K562 (cell line): ENCODE data around the gene GTF2H4. TPM values are rescaled to one million over a fixed set of nuclear protein-coding genes. Genes with fewer than 3 reads are reported as not detected.
A peak's percentile ranks its signal among the peaks of the same experiment; 100 is the strongest.

ENCODE experiments used
- ATAC-seq: fragments of 200-7000 bp; cut with Tn5 transposase; 3 replicates; pipeline ENCODE4 v1.9.1; 2020; ENCODE audit warnings: moderate library complexity
- BruUV-seq: library from RNA; stranded (reverse); fragments of 400-500 nt; replicated peaks from 2 replicates; lab custom pipeline; 2021; lab: Mats Ljungman, UMichigan
- CTCF ChIA-PET: fragments of 300-600 bp; formaldehyde crosslinking; extraction: SDS; loops from one replicate; lab custom pipeline; 2021; ENCODE audit warnings: low intra/inter-chr PET ratio; lab: Yijun Ruan, JAX
- POLR2A ChIA-PET: fragments of 300-600, 350-650 bp; sonication (Branson Sonifier 250); formaldehyde crosslinking; extraction: SDS; loops from one replicate; lab custom pipeline; 2021; ENCODE audit warnings: antibody characterized with exemption, inconsistent platforms; lab: Yijun Ruan, JAX
- DNase-seq, 4 experiments: peaks; one replicate each; pipeline versions ENCODE4 v3.0.0 to v3.0.0-alpha.2; 2011 to 2018; ENCODE audit warnings: low spot score in 3 of 4, mixed read lengths in 3 of 4; ENCODE audit errors: extremely low read depth in 1 of 4
- FAIRE-seq: peaks from 2 replicates; lab custom pipeline; 2011; peaks lifted over from hg19 to GRCh38; lab: Jason Lieb, UNC
- H2AFZ ChIP-seq: 2 replicates; pipeline ENCODE4 v1.6.0; 2011; ENCODE audit warnings: low read depth, low read length, control low read depth, inconsistent platforms
- H3K27ac ChIP-seq: fragments of 200-600 bp; 3 replicates; pipeline ENCODE4 v1.8.0; 2011; ENCODE audit warnings: low read depth, mild to moderate bottlenecking, control low read depth, inconsistent platforms, low read length, moderate library complexity, mixed read lengths; ENCODE audit errors: extremely low read depth
- H3K27me3 ChIP-seq, 2 experiments: fragments of 300-600 bp in 1 of 2; 2 replicates in 1 of 2; 3 replicates in 1 of 2; pipeline versions ENCODE4 v1.6.0 to v1.8.0; 2011; ENCODE audit warnings: inconsistent platforms in 2 of 2, low read length in 2 of 2, mild to moderate bottlenecking in 1 of 2, mixed read lengths in 1 of 2, moderate library complexity in 1 of 2; ENCODE audit not compliant: control insufficient read depth in 2 of 2, insufficient read depth in 2 of 2
- H3K36me3 ChIP-seq: fragments of 300-600 bp; 3 replicates; pipeline ENCODE4 v1.8.0; 2011; ENCODE audit warnings: mild to moderate bottlenecking, low read length, inconsistent platforms; ENCODE audit not compliant: control insufficient read depth, insufficient read depth
- H3K4me1 ChIP-seq, 2 experiments: fragments of 200-600 bp in 1 of 2; replicated peaks in 1 of 2; 2 replicates in 1 of 2; 3 replicates in 1 of 2; pipeline versions ENCODE4 v1.5.1 to v1.8.0; 2011; ENCODE audit warnings: inconsistent platforms in 2 of 2, low read length in 2 of 2, mild to moderate bottlenecking in 1 of 2, mixed read lengths in 1 of 2, moderate library complexity in 1 of 2; ENCODE audit not compliant: control insufficient read depth in 2 of 2, insufficient read depth in 2 of 2
- H3K4me2 ChIP-seq: 2 replicates; pipeline ENCODE4 v1.6.1; 2011; ENCODE audit warnings: low read length, control low read depth, inconsistent platforms, mixed read lengths; ENCODE audit not compliant: insufficient read depth
- H3K4me3 ChIP-seq: fragments of 200-600 bp; sonication (generic), shearing (Covaris generic); 2 replicates; pipeline ENCODE4 v1.5.1; 2016; ENCODE audit warnings: control low read depth, inconsistent platforms
- H3K79me2 ChIP-seq: fragments of 200-600 bp; 3 replicates; pipeline ENCODE4 v1.8.0; 2011; ENCODE audit warnings: low read length, inconsistent platforms; ENCODE audit not compliant: control insufficient read depth, insufficient read depth
- H3K9ac ChIP-seq, 2 experiments: 2 replicates each; pipeline versions ENCODE4 v1.6.0 to v1.6.1; 2011; ENCODE audit warnings: low read depth in 2 of 2, low read length in 2 of 2, control low read depth in 1 of 2, inconsistent platforms in 1 of 2, mild to moderate bottlenecking in 1 of 2, mixed read lengths in 1 of 2; ENCODE audit not compliant: insufficient read depth in 1 of 2
- H3K9me1 ChIP-seq: one replicate; pipeline ENCODE4 v1.6.0; 2011; ENCODE audit warnings: inconsistent platforms, mild to moderate bottlenecking, low read length, moderate library complexity; ENCODE audit not compliant: control insufficient read depth, insufficient read depth
- H3K9me3 ChIP-seq: replicated peaks from 2 replicates; pipeline ENCODE4 v1.5.1; 2011; ENCODE audit warnings: low read depth, low read length, inconsistent platforms; ENCODE audit not compliant: control insufficient read depth, insufficient read depth
- H4K20me1 ChIP-seq: replicated peaks from 2 replicates; pipeline ENCODE4 v1.6.1; 2011; ENCODE audit warnings: low read length, inconsistent platforms, mixed read lengths; ENCODE audit not compliant: control insufficient read depth, insufficient read depth
- ATF3 ChIP-seq, 2 experiments: fragments of 450-650 bp in 1 of 2; sonication (generic) in 1 of 2; formaldehyde crosslinking in 1 of 2; IDR thresholded peaks in 1 of 2; conservative IDR thresholded peaks in 1 of 2; 2 replicates each; pipeline versions ENCODE4 v1.6.1 to v1.8.1; 2016 to 2023; ENCODE audit warnings: mild to moderate bottlenecking in 2 of 2, moderate library complexity in 2 of 2, inconsistent platforms in 1 of 2, missing genetic modification reagents in 1 of 2
- CBX3 ChIP-seq, 2 experiments: IDR thresholded peaks; 1 replicate in 1 of 2; 2 replicates in 1 of 2; pipeline ENCODE4 v1.6.1; 2012; ENCODE audit warnings: inconsistent platforms in 2 of 2, low read length in 2 of 2, borderline replicate concordance in 1 of 2, control low read depth in 1 of 2
- CEBPB ChIP-seq: fragments of 450-650 bp; IDR thresholded peaks from 2 replicates; pipeline ENCODE4 v1.6.1; 2016; ENCODE audit warnings: missing genetic modification characterization, missing compliant biosample characterization
- CEBPG ChIP-seq, 3 experiments: fragments of 200-800 bp in 1 of 3; sonication (Bioruptor generic) in 1 of 3; sonication (generic) in 1 of 3; formaldehyde crosslinking in 1 of 3; IDR thresholded peaks in 2 of 3; conservative IDR thresholded peaks in 1 of 3; 2 replicates each; pipeline versions ENCODE4 v1.6.1 to v1.8.0; 2016 to 2022; ENCODE audit warnings: missing compliant biosample characterization in 2 of 3, missing genetic modification characterization in 2 of 3, mild to moderate bottlenecking in 1 of 3, missing genetic modification reagents in 1 of 3
- FOXK2 ChIP-seq, 2 experiments: fragments of 450-650 bp; IDR thresholded peaks in 1 of 2; conservative IDR thresholded peaks in 1 of 2; 2 replicates each; pipeline ENCODE4 v1.6.1; 2016; ENCODE audit warnings: low read depth in 2 of 2, mild to moderate bottlenecking in 1 of 2
- HDGF ChIP-seq: fragments of 450-650 bp; IDR thresholded peaks from 2 replicates; pipeline ENCODE4 v1.6.1; 2016
- KLF1 ChIP-seq: fragments of 450-650 bp; IDR thresholded peaks from 2 replicates; pipeline ENCODE4 v1.6.1; 2016; ENCODE audit warnings: missing genetic modification characterization, missing compliant biosample characterization
- KLF10 ChIP-seq: fragments of 250-450 bp; sonication (Bioruptor Pico); IDR thresholded peaks from 2 replicates; pipeline ENCODE4 v1.6.1; 2021; ENCODE audit warnings: matching md5 sums
- ZNF174 ChIP-seq: fragments of 250-450 bp; sonication (Bioruptor Pico); IDR thresholded peaks from 2 replicates; pipeline ENCODE4 v1.4.0; 2020; ENCODE audit warnings: mild to moderate bottlenecking
- WGBS: fragments of 100-300 bp; shearing (Covaris generic); methylation state at CpG from one replicate; pipeline ENCODE4 v1.1.6; 2016; ENCODE audit warnings: low coverage, mixed read lengths; ENCODE audit not compliant: insufficient coverage; ENCODE audit errors: missing lambda C conversion rate; 5-methylcytosine and 5-hydroxymethylcytosine counted together
- in situ Hi-C: fragments of 300-500 bp; cut with MboI; formaldehyde crosslinking; loops from 4 replicates; pipeline ENCODE4 v1.15.0; 2018; ENCODE audit warnings: inconsistent platforms, mixed read lengths
- intact Hi-C: fragments of 100-400 bp; cut with micrococcal nuclease; formaldehyde crosslinking; loops from 2 replicates; pipeline ENCODE4 v1.14.2; 2022
- polyA plus RNA-seq, 8 experiments: library from polyadenylated mRNA; depleted of rRNA in 4 of 8; stranded (reverse) in 5 of 8; unstranded in 3 of 8; fragments of >200 nt; fragmentation: Nextera tagmentation in 2 of 8; fragmentation: Illumina TruSeq in 1 of 8; extraction: Ambion mirVana in 2 of 8; extraction: Trizol in 1 of 8; gene quantifications; 2 replicates each; pipeline versions ENCODE4 v1.2.1 to v1.2.3, GENCODE V29; 2011 to 2014; ENCODE audit warnings: inconsistent platforms in 1 of 8, missing spikeins in 1 of 8
- total RNA-seq, 7 experiments: library from RNA; depleted of rRNA in 6 of 7; stranded (reverse); fragments of >200 nt in 6 of 7; fragmentation: Illumina TruSeq in 2 of 7; extraction: Trizol in 2 of 7; gene quantifications; 2 replicates each; pipeline versions ENCODE4 v1.2.1 to v1.2.3, GENCODE V29; 2011 to 2021; ENCODE audit warnings: low replicate concordance in 1 of 7
- TF ChIP-seq, protein P1 (sequence below): sonication (generic); formaldehyde crosslinking; IDR thresholded peaks from 2 replicates; pipeline ENCODE4 v1.8.0; 2022; ENCODE audit warnings: mild to moderate bottlenecking, missing genetic modification reagents
- TF ChIP-seq, protein P2 (sequence below): fragments of 250-450 bp; sonication (Bioruptor Pico); IDR thresholded peaks from 2 replicates; pipeline ENCODE4 v1.8.0; 2022; ENCODE audit warnings: inconsistent platforms, mild to moderate bottlenecking, moderate library complexity, borderline replicate concordance

GTF2H4 gene
- total and polyA plus RNA-seq, 9 of the 15 experiments (the other 6 are each of a cell fraction or from before 2014, with no cell fraction given): 3.6 to 86.1 (median 39.6) TPM

- CTCF ChIA-PET: no interaction called here
- Histone ChIP-seq H3K4me3 (no peak overlapping the region), H3K79me2 (no peaks in the 10 kb centered on the region), H3K9ac (no peak overlapping the region), H4K20me1 (no peaks in the 10 kb centered on the region), H3K9me3 (no peaks in the 10 kb centered on the region), H3K4me1 (peaks cover under 1 to 2% of the 10 kb centered on the region in 2 experiments; a peak in 3 of 5 replicates), H3K27me3 (peaks cover 35 to 65% of the 10 kb centered on the region in 2 experiments; a peak in 3 of 5 replicates), H3K36me3 (no peaks in the 10 kb centered on the region), H2AFZ (no peak overlapping the region), H3K9me1 (no peaks in the 10 kb centered on the region), H3K27ac (no peak overlapping the region), H3K4me2 (no peak overlapping the region)
- no peak for TF ChIP-seq KLF10 (CRISPR knock-in tag)
- TF ChIP-seq ZNF174: no peak
- TF ChIP-seq CBX3 (IDR thresholded peaks at IDR 0.05; ENCODE audit: borderline replicate concordance in 1 of 2, low read length in 2 of 2): no peak
- TF ChIP-seq FOXK2 (conservative IDR thresholded peaks at IDR 0.05 in 1 of 2, IDR thresholded peaks at IDR 0.05 in 1 of 2; ENCODE audit: low read depth in 2 of 2): no peak
- TF ChIP-seq, protein P1, sequence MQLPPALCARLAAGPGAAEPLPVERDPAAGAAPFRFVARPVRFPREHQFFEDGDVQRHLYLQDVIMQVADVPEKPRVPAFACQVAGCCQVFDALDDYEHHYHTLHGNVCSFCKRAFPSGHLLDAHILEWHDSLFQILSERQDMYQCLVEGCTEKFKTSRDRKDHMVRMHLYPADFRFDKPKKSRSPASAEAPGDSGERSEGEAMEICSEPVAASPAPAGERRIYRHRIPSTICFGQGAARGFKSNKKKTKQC (CRISPR knock-in tag): no peak
- no peak for TF ChIP-seq KLF1 (tag)
- TF ChIP-seq HDGF: no peak
- TF ChIP-seq ATF3 (IDR thresholded peaks at IDR 0.05): no peak
- TF ChIP-seq ATF3 (CRISPR knock-in tag; conservative IDR thresholded peaks at IDR 0.05): no peak
- TF ChIP-seq CEBPB (tag): peak; percentile 69
- TF ChIP-seq, protein P2, sequence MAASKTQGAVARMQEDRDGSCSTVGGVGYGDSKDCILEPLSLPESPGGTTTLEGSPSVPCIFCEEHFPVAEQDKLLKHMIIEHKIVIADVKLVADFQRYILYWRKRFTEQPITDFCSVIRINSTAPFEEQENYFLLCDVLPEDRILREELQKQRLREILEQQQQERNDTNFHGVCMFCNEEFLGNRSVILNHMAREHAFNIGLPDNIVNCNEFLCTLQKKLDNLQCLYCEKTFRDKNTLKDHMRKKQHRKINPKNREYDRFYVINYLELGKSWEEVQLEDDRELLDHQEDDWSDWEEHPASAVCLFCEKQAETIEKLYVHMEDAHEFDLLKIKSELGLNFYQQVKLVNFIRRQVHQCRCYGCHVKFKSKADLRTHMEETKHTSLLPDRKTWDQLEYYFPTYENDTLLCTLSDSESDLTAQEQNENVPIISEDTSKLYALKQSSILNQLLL (CRISPR knock-in tag): no peak
- no peak for TF ChIP-seq CEBPG (CRISPR knock-in tag; IDR thresholded peaks at IDR 0.05)
- peak; percentile 19 to 27; a peak in 1 of 4 replicates for TF ChIP-seq CEBPG (tag; conservative IDR thresholded peaks at IDR 0.05 in 1 of 2, IDR thresholded peaks at IDR 0.05 in 1 of 2)
- in situ Hi-C loops: no loop called here
- DNase-seq (no peak), FAIRE-seq (no peak), ATAC-seq (peak; percentile 57)
- under 1% methylated on average over 9 of the region's 9 CpGs for WGBS
- POLR2A ChIA-PET: no interaction called here
- intact Hi-C loops: no loop called here
- no TSS peak for BruUV-seq
Measured at GRCh38 chr6:30960907-30961673, 53.1 kb downstream of the GTF2H4 start.
